ES-I3 (cell line): ENCODE measurements around the gene AMIGO2.
A peak's percentile ranks its signal among the peaks of the same experiment; 100 is the strongest.
"Not testable (repeated sequence)": the region's sequence is repeated elsewhere in the genome, so short reads cannot be mapped to it uniquely, and the experiment has no call there.

ENCODE experiments used
- H3K36me3 ChIP-seq: 2 replicates; pipeline ENCODE4 v1.6.1; 2013; ENCODE audit warnings: mild to moderate bottlenecking, low read length, control low read depth, moderate library complexity; ENCODE audit not compliant: insufficient read depth
- H3K4me1 ChIP-seq: 2 replicates; pipeline ENCODE4 v1.6.1; 2013; ENCODE audit warnings: mild to moderate bottlenecking, control low read depth, low read length; ENCODE audit not compliant: insufficient read depth
- H3K9ac ChIP-seq: 2 replicates; pipeline ENCODE4 v1.6.1; 2013; ENCODE audit warnings: low read depth, mild to moderate bottlenecking, low read length, moderate library complexity
- H3K9me3 ChIP-seq: 2 replicates; pipeline ENCODE4 v1.6.1; 2013; ENCODE audit warnings: mild to moderate bottlenecking, low read length, moderate library complexity; ENCODE audit not compliant: control insufficient read depth, insufficient read depth

AMIGO2 gene

GRCh38 chr12:47079468-47079980 is at the start of gene AMIGO2, which contains the start of gene PCED1B:
AMIGO2 (minus strand) TSS chr12:47079959; CDS start chr12:47079002, 957 bp downstream.
PCED1B (plus strand) TSS chr12:47079621; CDS start chr12:47235064, 155,443 bp downstream.
- H3K4me1 ChIP-seq: peaks cover 11% of the 10 kb centered on the region
- peak within 1 kb of the TSS; percentile 63 for H3K9ac ChIP-seq

GRCh38 chr12:47126246-47126645 is 46.5 kb upstream of the AMIGO2 start:
- Histone ChIP-seq H3K4me1 (no peaks in the 10 kb centered on the region), H3K36me3 (no peaks in the 10 kb centered on the region), H3K9ac (no peak overlapping the region), H3K9me3 (no peaks in the 10 kb centered on the region)

More at GRCh38 chr12:47079468-47079980, at the start of gene AMIGO2, which contains the start of gene PCED1B:
- Histone ChIP-seq H3K9me3 (no peaks in the 10 kb centered on the region), H3K36me3 (no peaks in the 10 kb centered on the region)

GRCh38 chr12:47124451-47124850 is 44.7 kb upstream of the AMIGO2 start:
- no peak overlapping the region for H3K9ac ChIP-seq
- H3K4me1 ChIP-seq: no peaks in the 10 kb centered on the region
- H3K9me3 ChIP-seq: no peaks in the 10 kb centered on the region
- H3K36me3 ChIP-seq: no peaks in the 10 kb centered on the region

DNA sequence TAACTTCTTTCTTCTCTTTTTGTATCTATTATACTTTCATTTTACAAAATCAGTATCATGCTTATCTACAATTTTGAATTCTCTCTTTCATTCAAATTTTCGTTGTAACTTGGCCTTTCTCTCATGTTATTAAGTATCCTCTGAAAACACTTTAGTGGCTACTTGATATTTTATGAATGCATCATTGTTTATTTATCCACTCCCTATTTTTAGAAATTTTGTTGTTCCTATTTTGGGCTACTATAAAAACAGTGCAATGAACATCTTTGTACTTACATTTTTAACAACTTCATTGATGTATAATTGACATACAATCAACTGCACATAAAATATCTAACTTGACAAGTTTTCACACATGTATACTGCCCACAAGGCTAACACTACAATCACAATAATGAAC is 44.0 kb upstream of the AMIGO2 start:
- Histone ChIP-seq H3K4me1 (no peaks in the 10 kb centered on the region), H3K9ac (no peak overlapping the region), H3K36me3 (no peaks in the 10 kb centered on the region), H3K9me3 (no peaks in the 10 kb centered on the region)

GRCh38 chr12:47122602-47123001 is 42.8 kb upstream of the AMIGO2 start:
- Histone ChIP-seq H3K36me3 (no peaks in the 10 kb centered on the region), H3K4me1 (no peaks in the 10 kb centered on the region), H3K9me3 (no peaks in the 10 kb centered on the region), H3K9ac (no peak overlapping the region)

DNA sequence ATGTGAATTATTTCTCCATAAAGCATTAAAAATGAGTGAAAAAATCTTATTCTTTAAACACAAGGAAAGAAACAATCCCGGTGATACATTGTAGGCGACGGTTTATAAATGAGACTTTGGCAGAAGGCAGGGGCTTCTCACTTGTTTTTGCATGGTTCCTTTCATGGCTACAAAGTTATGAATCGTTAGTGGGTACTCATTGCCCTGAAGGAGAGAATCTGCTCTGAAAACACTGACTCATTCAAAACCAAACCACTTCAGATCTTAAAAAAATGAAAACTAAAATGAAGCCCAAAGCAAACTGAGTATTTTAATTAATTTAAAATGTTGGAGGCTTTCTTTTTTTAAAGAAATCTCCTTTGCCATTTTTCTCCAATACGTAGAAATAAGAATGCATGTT is 41.4 kb upstream of the AMIGO2 start:
- H3K9ac ChIP-seq: no peak overlapping the region
- H3K9me3 ChIP-seq: no peaks in the 10 kb centered on the region
- H3K36me3 ChIP-seq: no peaks in the 10 kb centered on the region
- H3K4me1 ChIP-seq: no peaks in the 10 kb centered on the region

DNA sequence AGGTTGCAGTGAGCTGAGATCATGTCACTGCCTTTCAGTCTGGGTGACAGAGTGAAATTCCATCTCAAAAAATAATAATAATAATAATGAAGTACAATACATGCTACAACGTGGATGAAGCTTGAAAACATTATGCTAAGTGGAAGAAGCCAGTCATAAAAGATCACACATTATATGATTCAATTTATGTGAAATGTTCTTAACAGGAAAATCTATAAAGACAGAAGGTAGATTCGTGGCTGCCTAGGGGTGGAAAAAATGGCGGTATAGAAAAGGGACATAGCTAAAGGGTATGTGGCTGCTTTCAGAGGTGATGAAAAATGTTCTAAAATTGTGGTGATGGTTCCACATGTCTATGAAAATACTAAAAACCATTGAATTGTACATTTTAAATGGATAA is 41.0 kb upstream of the AMIGO2 start:
- H3K9me3 ChIP-seq: no peaks in the 10 kb centered on the region
- no peaks in the 10 kb centered on the region for H3K36me3 ChIP-seq
- no peak overlapping the region for H3K9ac ChIP-seq
- H3K4me1 ChIP-seq: no peaks in the 10 kb centered on the region

- H3K9me3 ChIP-seq, H3K36me3 ChIP-seq, H3K9ac ChIP-seq, H3K4me1 ChIP-seq: not testable (repeated sequence)
Measured at GRCh38 chr12:47117305-47117704, 37.5 kb upstream of the AMIGO2 start.

DNA sequence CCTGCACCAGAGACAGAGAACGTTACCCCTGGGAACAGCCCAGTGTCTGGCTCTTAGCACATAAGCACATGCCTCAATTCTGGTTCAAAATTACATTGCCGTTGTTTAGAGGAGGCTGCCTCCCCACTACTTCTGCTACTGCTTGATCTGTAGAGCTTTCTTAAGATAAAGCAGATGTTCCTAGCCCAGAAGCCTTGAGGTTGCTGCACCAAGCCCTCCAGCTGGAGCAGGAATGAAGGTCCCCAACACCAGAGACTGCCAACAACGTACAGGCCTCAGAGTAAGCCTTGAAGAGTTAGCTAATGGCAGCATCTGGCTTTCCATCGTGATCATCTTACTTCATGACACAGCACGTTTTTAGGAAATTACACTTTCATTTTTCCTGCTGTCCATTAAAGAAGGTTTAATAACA is 34.7 kb upstream of the AMIGO2 start:
- no peaks in the 10 kb centered on the region for H3K9me3 ChIP-seq
- H3K36me3 ChIP-seq: no peaks in the 10 kb centered on the region
- H3K9ac ChIP-seq: no peak overlapping the region
- H3K4me1 ChIP-seq: no peaks in the 10 kb centered on the region

GRCh38 chr12:47112679-47113078 is 32.9 kb upstream of the AMIGO2 start:
- no peaks in the 10 kb centered on the region for H3K9me3 ChIP-seq
- H3K36me3 ChIP-seq: no peaks in the 10 kb centered on the region
- no peaks in the 10 kb centered on the region for H3K4me1 ChIP-seq
- H3K9ac ChIP-seq: no peak overlapping the region

DNA sequence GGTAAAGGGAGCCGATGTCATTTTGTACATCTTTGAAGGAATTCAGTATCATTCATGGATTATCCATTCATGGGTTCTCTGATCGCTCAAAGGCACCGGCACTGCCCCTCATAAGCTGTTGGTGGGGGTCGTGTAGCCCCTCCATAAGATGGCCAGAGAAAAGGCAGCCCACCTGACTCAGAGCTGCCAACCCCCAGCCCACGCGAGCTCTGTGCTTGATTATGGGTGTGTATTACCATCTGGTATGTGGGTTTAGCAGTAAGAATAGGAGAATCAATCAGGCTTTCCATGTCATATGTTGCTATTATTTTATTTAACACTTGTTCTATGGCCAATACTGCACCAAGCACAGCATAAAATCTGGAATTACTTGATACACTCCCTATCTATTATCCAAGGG is 32.1 kb upstream of the AMIGO2 start:
- H3K36me3 ChIP-seq: no peaks in the 10 kb centered on the region

GRCh38 chr12:47111392-47111778 is 31.6 kb upstream of the AMIGO2 start:
- no peaks in the 10 kb centered on the region for H3K4me1 ChIP-seq
- no peaks in the 10 kb centered on the region for H3K9me3 ChIP-seq
- H3K36me3 ChIP-seq: no peaks in the 10 kb centered on the region
- H3K9ac ChIP-seq: no peak overlapping the region

More for the DNA sequence above, 32.1 kb upstream of the AMIGO2 start:
- Histone ChIP-seq H3K9ac (no peak overlapping the region), H3K9me3 (no peaks in the 10 kb centered on the region), H3K4me1 (no peaks in the 10 kb centered on the region)

DNA sequence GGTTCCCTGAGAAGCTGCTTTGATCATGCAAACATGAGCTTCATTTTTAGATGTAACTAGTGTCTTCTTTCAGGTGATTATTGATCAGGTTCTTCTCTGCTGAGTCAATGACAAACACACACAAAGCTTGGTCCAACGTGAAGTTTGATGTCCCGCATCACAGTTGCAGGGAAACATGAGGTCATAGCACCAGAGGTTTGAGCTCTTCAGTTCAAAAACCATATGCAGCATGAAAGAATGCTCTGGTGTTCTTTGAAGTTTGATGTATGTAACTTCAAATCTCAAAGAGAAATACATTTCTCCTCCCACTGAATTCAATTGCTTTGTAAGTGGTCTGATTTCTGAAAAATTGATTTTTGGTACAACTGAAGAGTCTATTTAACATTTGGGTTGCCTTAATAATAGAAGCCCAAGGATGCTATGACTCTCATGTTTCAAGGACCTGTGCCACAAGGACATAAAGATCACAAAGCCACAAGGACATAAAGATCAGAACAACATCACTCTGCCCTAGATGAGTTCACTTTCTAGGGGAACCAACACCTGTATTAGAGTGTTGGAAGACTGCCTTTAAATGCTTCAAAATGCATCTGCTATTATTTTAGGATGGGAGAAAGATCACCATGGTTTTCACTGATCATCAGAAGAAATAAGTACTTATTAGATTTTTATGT is 31.1 kb upstream of the AMIGO2 start:
- Histone ChIP-seq H3K4me1 (no peaks in the 10 kb centered on the region), H3K36me3 (no peaks in the 10 kb centered on the region), H3K9ac (no peak overlapping the region), H3K9me3 (no peaks in the 10 kb centered on the region)

- H3K9ac ChIP-seq: no peak overlapping the region
- H3K9me3 ChIP-seq: no peaks in the 10 kb centered on the region
- H3K4me1 ChIP-seq: no peaks in the 10 kb centered on the region
- H3K36me3 ChIP-seq: no peaks in the 10 kb centered on the region
Measured at GRCh38 chr12:47110011-47110541, 30.3 kb upstream of the AMIGO2 start.

DNA sequence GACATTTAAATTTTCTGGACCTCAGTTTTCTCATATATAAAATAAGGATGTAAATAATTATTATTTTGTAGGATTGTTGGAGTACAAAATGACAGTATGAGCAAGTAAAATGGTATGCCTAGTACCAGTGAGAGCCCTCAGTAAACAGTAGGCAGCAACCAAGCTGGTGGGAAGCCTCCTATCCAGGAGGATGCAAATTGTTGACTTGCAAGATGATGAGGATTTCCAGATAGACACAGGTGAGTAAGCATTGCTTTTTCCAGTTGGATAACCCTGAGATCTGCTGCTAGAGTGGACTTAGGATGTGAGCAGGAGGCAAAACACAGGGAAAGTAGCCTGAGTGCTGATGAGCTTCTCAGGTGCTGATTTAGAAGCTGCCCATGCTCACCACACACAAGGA is 28.2 kb upstream of the AMIGO2 start:
- no peak overlapping the region for H3K9ac ChIP-seq
- no peaks in the 10 kb centered on the region for H3K36me3 ChIP-seq
- no peaks in the 10 kb centered on the region for H3K4me1 ChIP-seq
- no peaks in the 10 kb centered on the region for H3K9me3 ChIP-seq
